Parathyroid adenoma (tissue), 2 donors: ENCODE data around the gene LRRC63.

Source experiments
- H2AFZ ChIP-seq: fragments of 300-600 bp; sonication (generic); one replicate; pipeline ENCODE4 v1.7.0; 2017; ENCODE audit warnings: antibody characterized with exemption, mild to moderate bottlenecking
- H3K27ac ChIP-seq: fragments of 300-600 bp; sonication (generic); one replicate; pipeline ENCODE4 v1.7.0; 2017
- H3K27me3 ChIP-seq: fragments of 300-600 bp; sonication (generic); one replicate; pipeline ENCODE4 v1.7.0; 2017; ENCODE audit warnings: low read length; ENCODE audit not compliant: control insufficient read depth, insufficient read depth
- H3K36me3 ChIP-seq: fragments of 300-600 bp; sonication (generic); one replicate; pipeline ENCODE4 v1.7.0; 2017; ENCODE audit warnings: low read length; ENCODE audit not compliant: control insufficient read depth, insufficient read depth
- H3K4me1 ChIP-seq: fragments of 300-600 bp; sonication (generic); one replicate; pipeline ENCODE4 v1.7.0; 2017; ENCODE audit warnings: control low read depth
- H3K4me2 ChIP-seq: fragments of 300-600 bp; sonication (generic); one replicate; pipeline ENCODE4 v1.7.0; 2017; ENCODE audit warnings: low read length
- H3K4me3 ChIP-seq: fragments of 300-600 bp; sonication (generic); one replicate; pipeline ENCODE4 v1.7.0; 2017; ENCODE audit warnings: low read depth, low read length
- H3K79me2 ChIP-seq: fragments of 300-600 bp; sonication (generic); one replicate; pipeline ENCODE4 v1.7.0; 2017; ENCODE audit warnings: control low read depth
- H3K9ac ChIP-seq: fragments of 300-600 bp; sonication (generic); one replicate; pipeline ENCODE4 v1.7.0; 2017; ENCODE audit warnings: mild to moderate bottlenecking
- H3K9me3 ChIP-seq: fragments of 300-600 bp; sonication (generic); one replicate; pipeline ENCODE4 v1.7.0; 2017; ENCODE audit warnings: low read length; ENCODE audit not compliant: control insufficient read depth
- TF ChIP-seq, protein P1 (sequence below): fragments of 300-600 bp; sonication (generic); IDR thresholded peaks from one replicate; pipeline ENCODE4 v1.7.0; 2017; ENCODE audit warnings: antibody characterized with exemption, mild to moderate bottlenecking
- donor health status: primary hyperparathyroidism.

The LRRC63 gene

DNA sequence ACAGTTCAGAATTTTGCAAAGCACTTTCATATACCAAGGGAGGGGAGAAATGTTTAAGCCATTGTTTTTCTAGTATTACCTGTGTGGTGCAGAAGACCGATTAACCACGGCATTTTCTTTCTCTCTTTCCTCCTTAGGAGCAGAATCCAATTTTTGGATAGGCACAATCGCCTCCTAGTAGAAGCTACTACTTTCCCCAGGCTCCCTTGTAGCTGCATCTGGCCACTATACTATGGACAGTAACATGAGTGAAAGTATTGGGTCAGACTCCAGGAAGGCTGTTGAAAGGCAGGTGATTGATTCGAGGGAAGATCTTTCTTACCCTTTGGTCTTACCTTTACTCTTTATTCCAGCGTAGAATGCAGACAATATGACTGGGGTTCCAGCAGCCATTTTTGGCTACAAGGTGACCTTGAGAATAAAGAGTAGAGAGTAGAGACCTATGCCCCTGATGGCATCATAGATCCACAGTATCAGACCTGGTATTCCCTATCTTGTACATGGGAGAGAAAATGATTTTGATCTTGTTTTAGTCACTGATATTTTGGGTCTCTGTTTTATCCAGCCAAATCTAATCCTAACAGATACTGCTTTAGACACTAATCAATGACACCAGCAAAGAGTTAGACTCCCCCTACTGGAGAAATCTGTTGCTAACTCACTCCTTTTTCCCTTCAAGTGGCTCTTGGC, 77.0 kb downstream of the LRRC63 start:
- peaks cover 2% of the 10 kb centered on the region for H3K4me1 ChIP-seq
- no peak overlapping the region for H3K27ac ChIP-seq
- TF ChIP-seq, protein P1, sequence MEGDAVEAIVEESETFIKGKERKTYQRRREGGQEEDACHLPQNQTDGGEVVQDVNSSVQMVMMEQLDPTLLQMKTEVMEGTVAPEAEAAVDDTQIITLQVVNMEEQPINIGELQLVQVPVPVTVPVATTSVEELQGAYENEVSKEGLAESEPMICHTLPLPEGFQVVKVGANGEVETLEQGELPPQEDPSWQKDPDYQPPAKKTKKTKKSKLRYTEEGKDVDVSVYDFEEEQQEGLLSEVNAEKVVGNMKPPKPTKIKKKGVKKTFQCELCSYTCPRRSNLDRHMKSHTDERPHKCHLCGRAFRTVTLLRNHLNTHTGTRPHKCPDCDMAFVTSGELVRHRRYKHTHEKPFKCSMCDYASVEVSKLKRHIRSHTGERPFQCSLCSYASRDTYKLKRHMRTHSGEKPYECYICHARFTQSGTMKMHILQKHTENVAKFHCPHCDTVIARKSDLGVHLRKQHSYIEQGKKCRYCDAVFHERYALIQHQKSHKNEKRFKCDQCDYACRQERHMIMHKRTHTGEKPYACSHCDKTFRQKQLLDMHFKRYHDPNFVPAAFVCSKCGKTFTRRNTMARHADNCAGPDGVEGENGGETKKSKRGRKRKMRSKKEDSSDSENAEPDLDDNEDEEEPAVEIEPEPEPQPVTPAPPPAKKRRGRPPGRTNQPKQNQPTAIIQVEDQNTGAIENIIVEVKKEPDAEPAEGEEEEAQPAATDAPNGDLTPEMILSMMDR: peak; percentile 54
- no peaks in the 10 kb centered on the region for H3K36me3 ChIP-seq
- no peak overlapping the region for H3K4me3 ChIP-seq
- H2AFZ ChIP-seq: peak overlapping the region; percentile 45
- no peak overlapping the region for H3K4me2 ChIP-seq
- no peaks in the 10 kb centered on the region for H3K9me3 ChIP-seq
- no peak overlapping the region for H3K9ac ChIP-seq
- H3K27me3 ChIP-seq: no peaks in the 10 kb centered on the region
- no peaks in the 10 kb centered on the region for H3K79me2 ChIP-seq

DNA sequence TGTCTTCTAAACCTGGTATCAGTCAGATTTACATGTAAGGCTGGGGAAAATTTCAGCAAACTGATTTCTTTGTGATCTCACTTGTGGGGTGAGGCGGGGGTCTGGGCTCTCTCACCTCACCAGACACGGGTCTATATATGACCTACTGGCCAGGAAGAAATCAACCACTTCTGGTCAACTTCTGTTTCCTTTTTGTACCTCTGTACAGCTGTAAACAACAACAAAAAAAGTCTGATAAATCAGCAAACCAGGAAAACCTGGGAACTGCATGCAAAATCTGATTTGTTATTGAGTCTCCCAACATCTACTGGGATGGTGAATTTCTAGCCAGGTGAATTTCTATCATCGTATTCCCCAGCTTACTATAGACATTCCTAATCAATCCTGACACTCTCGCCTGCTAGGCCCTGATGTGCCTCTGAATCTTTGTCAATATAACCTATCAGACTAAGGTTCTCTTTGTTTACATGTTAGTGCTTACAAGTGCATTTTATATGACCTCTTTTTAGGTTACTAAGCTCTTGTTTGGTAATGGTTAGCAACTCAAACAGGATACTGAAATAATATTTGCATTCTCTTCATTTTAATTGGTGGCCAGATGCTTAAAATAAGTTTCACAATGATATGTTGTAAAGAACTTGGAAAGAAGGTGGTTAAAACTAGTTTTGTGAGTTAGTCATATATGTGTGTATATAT, 77.7 kb downstream of the LRRC63 start:
- TF ChIP-seq, protein P1: no peak
- Histone ChIP-seq H3K9ac (no peak overlapping the region), H3K27ac (no peak overlapping the region), H3K36me3 (no peaks in the 10 kb centered on the region), H3K9me3 (no peaks in the 10 kb centered on the region), H3K4me2 (no peak overlapping the region), H3K4me3 (no peak overlapping the region), H2AFZ (peak overlapping the region; percentile 45), H3K4me1 (peaks cover 2% of the 10 kb centered on the region), H3K79me2 (no peaks in the 10 kb centered on the region), H3K27me3 (no peaks in the 10 kb centered on the region)

DNA sequence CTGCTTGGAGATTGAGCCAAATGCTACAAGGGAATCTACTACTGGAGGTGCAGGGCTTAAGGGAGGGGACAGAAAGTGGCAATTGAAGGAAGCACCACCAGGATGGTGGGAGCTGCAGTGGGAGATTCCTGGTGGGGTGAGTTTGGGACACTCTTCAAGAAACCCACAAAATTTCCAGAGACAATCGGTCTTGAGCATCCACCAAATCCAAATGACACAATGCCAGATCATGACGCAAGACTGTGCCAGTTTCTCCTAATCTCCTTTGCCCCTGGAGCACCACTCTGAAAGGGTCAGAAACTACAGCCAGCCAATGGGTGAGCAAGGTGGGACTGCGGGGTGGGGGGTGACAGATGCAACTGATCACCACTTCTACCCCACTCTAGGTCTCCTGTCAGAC, 78.7 kb downstream of the LRRC63 start:
- peaks cover 7% of the 10 kb centered on the region for H3K4me1 ChIP-seq
- TF ChIP-seq, protein P1: no peak
- H3K36me3 ChIP-seq: no peaks in the 10 kb centered on the region
- H2AFZ ChIP-seq: peak overlapping the region; percentile 33
- no peak overlapping the region for H3K9ac ChIP-seq
- H3K4me3 ChIP-seq: no peak overlapping the region
- no peak overlapping the region for H3K4me2 ChIP-seq
- H3K79me2 ChIP-seq: no peaks in the 10 kb centered on the region
- H3K9me3 ChIP-seq: no peaks in the 10 kb centered on the region
- no peak overlapping the region for H3K27ac ChIP-seq
- H3K27me3 ChIP-seq: no peaks in the 10 kb centered on the region

DNA sequence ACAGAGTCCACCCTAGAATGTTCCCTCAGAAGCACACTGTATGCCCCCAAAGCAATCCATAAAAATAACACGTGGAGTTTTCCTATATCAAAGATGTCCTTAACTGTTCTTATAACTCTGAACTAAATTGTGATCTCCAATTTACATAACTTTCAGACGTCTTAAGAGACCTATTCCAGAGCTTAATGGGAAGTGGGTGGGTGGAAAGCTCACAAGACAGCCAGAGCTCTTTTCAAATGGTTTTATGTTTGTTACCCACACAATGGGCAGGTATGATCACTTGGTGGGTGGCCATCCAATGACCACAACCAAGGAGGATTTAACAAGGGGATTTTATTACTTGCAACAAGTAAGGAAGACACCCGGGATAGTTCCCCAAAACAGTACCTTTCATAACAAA, 81.7 kb downstream of the LRRC63 start:
- Histone ChIP-seq H3K9ac (no peak overlapping the region), H2AFZ (peak overlapping the region; percentile 22), H3K79me2 (no peaks in the 10 kb centered on the region), H3K27ac (no peak overlapping the region), H3K4me2 (no peak overlapping the region), H3K4me1 (peaks cover 21% of the 10 kb centered on the region), H3K27me3 (no peaks in the 10 kb centered on the region), H3K9me3 (no peaks in the 10 kb centered on the region), H3K4me3 (no peak overlapping the region), H3K36me3 (no peaks in the 10 kb centered on the region)
- TF ChIP-seq, protein P1: no peak
